Measurements from ENCODE around the gene GCK. TPM values are rescaled to one million over a fixed set of nuclear protein-coding genes. Genes with fewer than 3 reads are reported as not detected.

The GCK gene
- total RNA-seq, 1 donor from 2014 or later, result 0.37 TPM

- DNase-seq (ENCODE audit: low spot score), result no peak
- Mint-ChIP-seq H3K27ac (ENCODE audit: unreplicated experiment) (no peak overlapping the region), H3K9me3 (ENCODE audit: low read depth) (no peaks in the 10 kb centered on the region), H3K27me3 (ENCODE audit: low read depth) (no peaks in the 10 kb centered on the region), H3K4me1 (ENCODE audit: low read depth) (no peaks in the 10 kb centered on the region), H3K4me3 (ENCODE audit: unreplicated experiment) (no peak overlapping the region), H3K36me3 (ENCODE audit: low read depth) (no peaks in the 10 kb centered on the region)
- TF ChIP-seq CTCF (IDR thresholded peaks at IDR 0.05), result no peak
Observed at GRCh38 chr7:44148166-44148565, 41.1 kb downstream of the GCK start.

- Mint-ChIP-seq H3K4me3 (ENCODE audit: unreplicated experiment) (no peak overlapping the region), H3K27me3 (ENCODE audit: low read depth) (no peaks in the 10 kb centered on the region)
- no peak for DNase-seq (ENCODE audit: low spot score)
Observed at GRCh38 chr7:44147026-44147991, 41.9 kb downstream of the GCK start.

GRCh38 chr7:44145969-44146911 is 43.0 kb downstream of the GCK start:
- H3K9me3 Mint-ChIP-seq (ENCODE audit: low read depth), result no peaks in the 10 kb centered on the region
- no peaks in the 10 kb centered on the region for H3K27me3 Mint-ChIP-seq (ENCODE audit: low read depth)
- no peaks in the 10 kb centered on the region for H3K4me1 Mint-ChIP-seq (ENCODE audit: low read depth)
- DNase-seq (ENCODE audit: low spot score), result no peak
- no peak overlapping the region for H3K27ac Mint-ChIP-seq (ENCODE audit: unreplicated experiment)
- H3K4me3 Mint-ChIP-seq (ENCODE audit: unreplicated experiment), result peak overlapping the region; percentile 62
- no peaks in the 10 kb centered on the region for H3K36me3 Mint-ChIP-seq (ENCODE audit: low read depth)
- no peak for TF ChIP-seq CTCF (IDR thresholded peaks at IDR 0.05)

More at GRCh38 chr7:44147026-44147991, 41.9 kb downstream of the GCK start:
- Mint-ChIP-seq H3K27ac (ENCODE audit: unreplicated experiment) (no peak overlapping the region), H3K36me3 (ENCODE audit: low read depth) (no peaks in the 10 kb centered on the region), H3K4me1 (ENCODE audit: low read depth) (no peaks in the 10 kb centered on the region), H3K9me3 (ENCODE audit: low read depth) (no peaks in the 10 kb centered on the region)
- TF ChIP-seq CTCF (IDR thresholded peaks at IDR 0.05), result no peak

- Mint-ChIP-seq H3K4me3 (ENCODE audit: unreplicated experiment) (peak overlapping the region; percentile 62), H3K27ac (ENCODE audit: unreplicated experiment) (no peak overlapping the region), H3K27me3 (ENCODE audit: low read depth) (no peaks in the 10 kb centered on the region), H3K36me3 (ENCODE audit: low read depth) (no peaks in the 10 kb centered on the region), H3K9me3 (ENCODE audit: low read depth) (no peaks in the 10 kb centered on the region), H3K4me1 (ENCODE audit: low read depth) (no peaks in the 10 kb centered on the region)
- DNase-seq (ENCODE audit: low spot score), result no peak
- peak; percentile 24 for TF ChIP-seq CTCF (IDR thresholded peaks at IDR 0.05)
Observed at GRCh38 chr7:44145479-44145968, 43.7 kb downstream of the GCK start.
